K562 (cell line): ENCODE measurements around the gene EYA2. TPM values are rescaled to one million over a fixed set of nuclear protein-coding genes. Genes with fewer than 3 reads are reported as not detected.

Source experiments
- ATAC-seq: fragments of 200-7000 bp; cut with Tn5 transposase; 3 replicates; pipeline ENCODE4 v1.9.1; 2020; ENCODE audit warnings: moderate library complexity
- BruUV-seq: library from RNA; stranded (reverse); fragments of 400-500 nt; replicated peaks from 2 replicates; lab custom pipeline; 2021; lab: Mats Ljungman, UMichigan
- CTCF ChIA-PET: fragments of 300-600 bp; formaldehyde crosslinking; extraction: SDS; loops from one replicate; lab custom pipeline; 2021; ENCODE audit warnings: low intra/inter-chr PET ratio; lab: Yijun Ruan, JAX
- POLR2A ChIA-PET: fragments of 300-600, 350-650 bp; sonication (Branson Sonifier 250); formaldehyde crosslinking; extraction: SDS; loops from one replicate; lab custom pipeline; 2021; ENCODE audit warnings: antibody characterized with exemption, inconsistent platforms; lab: Yijun Ruan, JAX
- DNase-seq, 4 experiments: peaks; one replicate each; pipeline versions ENCODE4 v3.0.0 to v3.0.0-alpha.2; 2011 to 2018; ENCODE audit warnings: low spot score in 3 of 4, mixed read lengths in 3 of 4; ENCODE audit errors: extremely low read depth in 1 of 4
- FAIRE-seq: peaks from 2 replicates; lab custom pipeline; 2011; peaks lifted over from hg19 to GRCh38; lab: Jason Lieb, UNC
- H2AFZ ChIP-seq: 2 replicates; pipeline ENCODE4 v1.6.0; 2011; ENCODE audit warnings: low read depth, low read length, control low read depth, inconsistent platforms
- H3K27ac ChIP-seq: fragments of 200-600 bp; 3 replicates; pipeline ENCODE4 v1.8.0; 2011; ENCODE audit warnings: low read depth, mild to moderate bottlenecking, control low read depth, inconsistent platforms, low read length, moderate library complexity, mixed read lengths; ENCODE audit errors: extremely low read depth
- H3K27me3 ChIP-seq, 2 experiments: fragments of 300-600 bp in 1 of 2; 2 replicates in 1 of 2; 3 replicates in 1 of 2; pipeline versions ENCODE4 v1.6.0 to v1.8.0; 2011; ENCODE audit warnings: inconsistent platforms in 2 of 2, low read length in 2 of 2, mild to moderate bottlenecking in 1 of 2, mixed read lengths in 1 of 2, moderate library complexity in 1 of 2; ENCODE audit not compliant: control insufficient read depth in 2 of 2, insufficient read depth in 2 of 2
- H3K36me3 ChIP-seq: fragments of 300-600 bp; 3 replicates; pipeline ENCODE4 v1.8.0; 2011; ENCODE audit warnings: mild to moderate bottlenecking, low read length, inconsistent platforms; ENCODE audit not compliant: control insufficient read depth, insufficient read depth
- H3K4me1 ChIP-seq, 2 experiments: fragments of 200-600 bp in 1 of 2; replicated peaks in 1 of 2; 2 replicates in 1 of 2; 3 replicates in 1 of 2; pipeline versions ENCODE4 v1.5.1 to v1.8.0; 2011; ENCODE audit warnings: inconsistent platforms in 2 of 2, low read length in 2 of 2, mild to moderate bottlenecking in 1 of 2, mixed read lengths in 1 of 2, moderate library complexity in 1 of 2; ENCODE audit not compliant: control insufficient read depth in 2 of 2, insufficient read depth in 2 of 2
- H3K4me2 ChIP-seq: 2 replicates; pipeline ENCODE4 v1.6.1; 2011; ENCODE audit warnings: low read length, control low read depth, inconsistent platforms, mixed read lengths; ENCODE audit not compliant: insufficient read depth
- H3K4me3 ChIP-seq: fragments of 200-600 bp; sonication (generic), shearing (Covaris generic); 2 replicates; pipeline ENCODE4 v1.5.1; 2016; ENCODE audit warnings: control low read depth, inconsistent platforms
- H3K79me2 ChIP-seq: fragments of 200-600 bp; 3 replicates; pipeline ENCODE4 v1.8.0; 2011; ENCODE audit warnings: low read length, inconsistent platforms; ENCODE audit not compliant: control insufficient read depth, insufficient read depth
- H3K9ac ChIP-seq, 2 experiments: 2 replicates each; pipeline versions ENCODE4 v1.6.0 to v1.6.1; 2011; ENCODE audit warnings: low read depth in 2 of 2, low read length in 2 of 2, control low read depth in 1 of 2, inconsistent platforms in 1 of 2, mild to moderate bottlenecking in 1 of 2, mixed read lengths in 1 of 2; ENCODE audit not compliant: insufficient read depth in 1 of 2
- H3K9me1 ChIP-seq: one replicate; pipeline ENCODE4 v1.6.0; 2011; ENCODE audit warnings: inconsistent platforms, mild to moderate bottlenecking, low read length, moderate library complexity; ENCODE audit not compliant: control insufficient read depth, insufficient read depth
- H3K9me3 ChIP-seq: replicated peaks from 2 replicates; pipeline ENCODE4 v1.5.1; 2011; ENCODE audit warnings: low read depth, low read length, inconsistent platforms; ENCODE audit not compliant: control insufficient read depth, insufficient read depth
- H4K20me1 ChIP-seq: replicated peaks from 2 replicates; pipeline ENCODE4 v1.6.1; 2011; ENCODE audit warnings: low read length, inconsistent platforms, mixed read lengths; ENCODE audit not compliant: control insufficient read depth, insufficient read depth
- FOXK1 ChIP-seq: sonication (generic); formaldehyde crosslinking; IDR thresholded peaks from 2 replicates; pipeline ENCODE4 v1.8.0; 2022; ENCODE audit warnings: missing genetic modification reagents, mild to moderate bottlenecking, borderline replicate concordance
- TCF3 ChIP-seq: sonication (generic); formaldehyde crosslinking; IDR thresholded peaks from 2 replicates; pipeline ENCODE4 v1.4.0; 2020; ENCODE audit warnings: mild to moderate bottlenecking, missing genetic modification reagents
- ZBTB11 ChIP-seq, 3 experiments: fragments of 200-800 bp in 1 of 3; fragments of 250-450 bp in 1 of 3; fragments of 450-650 bp in 1 of 3; sonication (Bioruptor Pico) in 1 of 3; sonication (Bioruptor generic) in 1 of 3; formaldehyde crosslinking in 1 of 3; IDR thresholded peaks; 2 replicates each; pipeline versions ENCODE4 v1.6.1 to v1.8.0; 2016 to 2022; ENCODE audit warnings: mild to moderate bottlenecking in 2 of 3, missing genetic modification characterization in 2 of 3, missing compliant biosample characterization in 1 of 3, moderate library complexity in 1 of 3
- ZBTB26 ChIP-seq: fragments of 450-650 bp; formaldehyde crosslinking; IDR thresholded peaks from 2 replicates; pipeline ENCODE4 v1.4.0; 2022; ENCODE audit warnings: missing genetic modification characterization
- WGBS: fragments of 100-300 bp; shearing (Covaris generic); methylation state at CpG from one replicate; pipeline ENCODE4 v1.1.6; 2016; ENCODE audit warnings: low coverage, mixed read lengths; ENCODE audit not compliant: insufficient coverage; ENCODE audit errors: missing lambda C conversion rate; 5-methylcytosine and 5-hydroxymethylcytosine counted together
- in situ Hi-C: fragments of 300-500 bp; cut with MboI; formaldehyde crosslinking; loops from 4 replicates; pipeline ENCODE4 v1.15.0; 2018; ENCODE audit warnings: inconsistent platforms, mixed read lengths
- intact Hi-C: fragments of 100-400 bp; cut with micrococcal nuclease; formaldehyde crosslinking; loops from 2 replicates; pipeline ENCODE4 v1.14.2; 2022
- polyA plus RNA-seq, 8 experiments: library from polyadenylated mRNA; depleted of rRNA in 4 of 8; stranded (reverse) in 5 of 8; unstranded in 3 of 8; fragments of >200 nt; fragmentation: Nextera tagmentation in 2 of 8; fragmentation: Illumina TruSeq in 1 of 8; extraction: Ambion mirVana in 2 of 8; extraction: Trizol in 1 of 8; gene quantifications; 2 replicates each; pipeline versions ENCODE4 v1.2.1 to v1.2.3, GENCODE V29; 2011 to 2014; ENCODE audit warnings: inconsistent platforms in 1 of 8, missing spikeins in 1 of 8
- total RNA-seq, 7 experiments: library from RNA; depleted of rRNA in 6 of 7; stranded (reverse); fragments of >200 nt in 6 of 7; fragmentation: Illumina TruSeq in 2 of 7; extraction: Trizol in 2 of 7; gene quantifications; 2 replicates each; pipeline versions ENCODE4 v1.2.1 to v1.2.3, GENCODE V29; 2011 to 2021; ENCODE audit warnings: low replicate concordance in 1 of 7
- TF ChIP-seq, protein P1 (sequence below): fragments of 200-400 bp; formaldehyde crosslinking; IDR thresholded peaks from 2 replicates; pipeline ENCODE4 v1.6.1; 2017; ENCODE audit warnings: mild to moderate bottlenecking, low read depth, low read length, moderate library complexity

EYA2 gene
- total and polyA plus RNA-seq, 9 of the 15 experiments (the other 6 are each of a cell fraction or from before 2014, with no cell fraction given), result 0.03 TPM; not detected in 8

DNA sequence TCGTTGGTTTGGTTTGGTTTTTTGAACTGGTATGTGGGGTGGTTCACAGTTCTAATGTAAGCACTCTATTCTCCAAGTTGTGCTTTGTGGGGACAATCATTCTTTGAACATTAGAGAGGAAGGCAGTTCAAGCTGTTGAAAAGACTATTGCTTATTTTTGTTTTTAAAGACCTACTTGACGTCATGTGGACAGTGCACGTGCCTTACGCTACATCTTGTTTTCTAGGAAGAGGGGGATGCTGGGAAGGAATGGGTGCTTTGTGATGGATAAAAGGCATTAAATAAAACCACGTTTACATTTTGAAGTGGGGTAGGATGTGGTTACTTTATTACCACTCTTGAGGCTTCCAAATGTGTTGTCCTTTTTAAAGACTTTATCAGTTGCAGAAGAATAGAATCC lies 293.9 kb downstream of the EYA2 start (continued):
- TF ChIP-seq, protein P1, sequence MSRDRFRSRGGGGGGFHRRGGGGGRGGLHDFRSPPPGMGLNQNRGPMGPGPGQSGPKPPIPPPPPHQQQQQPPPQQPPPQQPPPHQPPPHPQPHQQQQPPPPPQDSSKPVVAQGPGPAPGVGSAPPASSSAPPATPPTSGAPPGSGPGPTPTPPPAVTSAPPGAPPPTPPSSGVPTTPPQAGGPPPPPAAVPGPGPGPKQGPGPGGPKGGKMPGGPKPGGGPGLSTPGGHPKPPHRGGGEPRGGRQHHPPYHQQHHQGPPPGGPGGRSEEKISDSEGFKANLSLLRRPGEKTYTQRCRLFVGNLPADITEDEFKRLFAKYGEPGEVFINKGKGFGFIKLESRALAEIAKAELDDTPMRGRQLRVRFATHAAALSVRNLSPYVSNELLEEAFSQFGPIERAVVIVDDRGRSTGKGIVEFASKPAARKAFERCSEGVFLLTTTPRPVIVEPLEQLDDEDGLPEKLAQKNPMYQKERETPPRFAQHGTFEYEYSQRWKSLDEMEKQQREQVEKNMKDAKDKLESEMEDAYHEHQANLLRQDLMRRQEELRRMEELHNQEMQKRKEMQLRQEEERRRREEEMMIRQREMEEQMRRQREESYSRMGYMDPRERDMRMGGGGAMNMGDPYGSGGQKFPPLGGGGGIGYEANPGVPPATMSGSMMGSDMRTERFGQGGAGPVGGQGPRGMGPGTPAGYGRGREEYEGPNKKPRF, result no peak
- no peak for TF ChIP-seq TCF3 (CRISPR knock-in tag)

GRCh38 chr20:47189060-47189459 lies 294.4 kb downstream of the EYA2 start:
- POLR2A ChIA-PET, result no interaction called here
- no peaks in the 10 kb centered on the region for H3K36me3 ChIP-seq
- peaks cover 0 to 6% of the 10 kb centered on the region in 2 experiments; a peak in 2 of 5 replicates for H3K4me1 ChIP-seq
- TF ChIP-seq ZBTB11 (CRISPR knock-in tag; IDR thresholded peaks at IDR 0.05) (peak in 1 of 3 experiments; percentile 78; a peak in 2 of 6 replicates), ZBTB26 (CRISPR knock-in tag) (no peak), FOXK1 (CRISPR knock-in tag) (no peak)
- no peaks in the 10 kb centered on the region for H3K79me2 ChIP-seq
- ATAC-seq (peak; percentile 58; the same call in 2 of the 3 replicates), FAIRE-seq (no peak), DNase-seq (no peak)
- no TSS peak for BruUV-seq
- no peak overlapping the region for H3K27ac ChIP-seq
- H3K9me1 ChIP-seq, result no peaks in the 10 kb centered on the region
- peak overlapping the region; percentile 40 for H3K4me2 ChIP-seq
- no peak overlapping the region for H3K4me3 ChIP-seq
- H3K9me3 ChIP-seq, result no peaks in the 10 kb centered on the region
- no peaks in the 10 kb centered on the region for H4K20me1 ChIP-seq
- H3K9ac ChIP-seq, result no peak overlapping the region
- H3K27me3 ChIP-seq, result peaks cover 17 to 25% of the 10 kb centered on the region in 2 experiments
- H2AFZ ChIP-seq, result peak overlapping the region; percentile 67
- 4% methylated on average over 11 of the region's 11 CpGs for WGBS
- in situ Hi-C loops (no loop called here), intact Hi-C loops (no loop called here)
- CTCF ChIA-PET, result no interaction called here
